Medulla oblongata (tissue), 1 donor: Measurements from ENCODE around the gene ITGB1.
"Not testable (repeated sequence)": the region's sequence is repeated elsewhere in the genome, so short reads cannot be mapped to it uniquely, and the experiment has no call there.

Experiments
- DNase-seq: peaks from one replicate; pipeline ENCODE4 v3.0.0-alpha.2; 2015; ENCODE audit errors: extremely low spot score

The ITGB1 gene

GRCh38 chr10:32958085-32959005 lies at the start of gene ITGB1:
TSS of gene ITGB1 (minus strand) at chr10:32958230. CDS start at chr10:32935558, 22,672 bp downstream.
- DNase-seq = peak; percentile 96

DNA sequence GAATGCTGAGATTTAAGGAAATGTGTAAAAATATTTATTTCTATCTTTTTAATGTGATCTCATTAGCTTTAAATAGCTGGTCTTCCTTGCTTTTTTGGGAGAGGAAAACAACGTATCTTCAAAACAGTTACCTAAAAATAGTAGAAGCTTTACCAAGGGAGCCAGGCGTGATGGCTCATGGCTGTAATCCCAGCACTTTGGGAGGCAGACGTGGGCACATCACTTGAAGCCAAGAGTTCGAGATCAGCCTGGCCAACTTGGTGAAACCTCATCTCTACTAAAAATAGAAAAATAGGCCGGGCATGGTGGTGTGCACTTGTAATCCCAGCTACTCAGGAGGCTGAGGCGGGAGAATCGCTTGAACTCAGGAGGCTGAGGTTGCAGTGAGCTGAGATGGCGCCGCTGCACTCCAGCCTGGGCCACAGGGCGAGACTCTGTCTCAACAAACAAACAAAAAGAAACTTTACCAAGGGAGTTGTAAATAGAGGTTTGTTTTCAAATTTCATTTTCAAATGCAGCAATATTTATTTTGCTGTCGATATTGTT lies 48.4 kb upstream of the ITGB1 start:
- DNase-seq = no peak

DNA sequence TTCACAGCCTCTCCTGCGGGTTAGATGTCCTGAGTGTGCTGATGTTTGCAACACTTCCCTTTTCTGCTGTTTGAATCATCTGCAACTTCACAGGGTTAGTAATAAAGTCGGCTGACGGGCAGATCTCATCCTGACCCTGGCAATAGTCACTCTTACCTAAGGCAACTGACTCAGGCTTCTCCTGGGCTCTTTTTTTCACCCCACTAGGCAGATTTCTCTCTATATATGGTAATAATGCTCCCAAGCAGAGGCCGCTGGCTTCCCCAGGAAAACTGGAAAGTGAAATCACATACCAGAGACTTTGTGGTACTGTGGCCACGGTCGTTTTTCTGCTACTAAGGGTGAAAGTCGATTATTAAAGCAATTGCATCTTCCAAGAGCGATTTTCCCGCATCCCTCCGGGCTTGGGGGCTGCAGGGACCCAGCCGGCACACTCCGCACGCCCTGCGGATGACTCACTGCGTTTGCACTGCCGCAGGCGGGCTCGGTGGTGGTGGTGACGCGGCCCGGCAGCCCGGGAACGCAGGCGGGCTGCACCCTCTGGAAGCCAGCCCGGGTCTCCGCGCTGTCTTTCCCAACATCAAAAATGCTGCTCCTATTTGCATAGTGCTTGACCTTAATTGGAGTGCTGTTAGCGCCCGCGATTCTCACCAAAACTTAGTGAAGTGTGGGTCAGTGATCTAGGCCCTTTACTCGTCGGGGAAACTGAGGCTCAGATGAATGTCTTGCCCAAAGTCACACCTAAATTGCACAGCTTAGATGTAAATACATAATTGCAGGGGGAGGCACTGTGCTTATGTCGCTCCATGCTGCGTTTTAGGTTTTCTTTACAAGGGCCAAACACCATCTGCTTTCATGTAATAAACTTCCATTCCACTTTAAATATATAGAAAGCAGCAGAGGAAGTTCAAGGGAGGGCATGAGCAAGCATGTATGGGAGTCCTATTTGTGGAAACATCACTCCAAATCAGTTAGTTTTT lies 47.6 kb upstream of the ITGB1 start:
- DNase-seq = peak; percentile 38

GRCh38 chr10:33001908-33002492 lies 44.0 kb upstream of the ITGB1 start:
- DNase-seq = no peak

DNA sequence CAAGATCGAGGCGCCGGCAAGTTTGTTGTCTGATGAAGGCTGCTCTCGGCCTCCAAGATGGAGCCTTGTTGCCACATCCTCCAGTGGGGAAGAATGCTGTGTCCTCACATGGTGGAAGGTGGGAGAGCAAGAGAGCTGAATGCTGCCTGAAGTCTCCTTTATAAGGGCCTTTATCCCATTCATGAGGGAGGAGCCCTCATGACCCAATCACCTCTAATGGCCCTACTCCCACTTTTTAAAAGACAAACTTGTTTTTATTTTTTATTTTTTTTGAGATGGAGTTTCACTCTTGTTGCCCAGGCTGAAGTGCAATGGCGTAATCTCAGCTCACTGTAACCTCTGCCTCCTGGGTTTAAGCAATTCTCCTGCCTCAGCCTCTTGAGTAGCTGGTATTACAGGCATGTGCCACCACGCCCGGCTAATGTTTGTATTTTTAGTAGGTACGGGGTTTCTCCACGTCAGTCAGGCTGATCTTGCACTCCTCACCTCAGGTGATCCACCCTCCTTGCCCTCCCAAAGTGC lies 40.1 kb upstream of the ITGB1 start:
- DNase-seq = not testable (repeated sequence)

DNA sequence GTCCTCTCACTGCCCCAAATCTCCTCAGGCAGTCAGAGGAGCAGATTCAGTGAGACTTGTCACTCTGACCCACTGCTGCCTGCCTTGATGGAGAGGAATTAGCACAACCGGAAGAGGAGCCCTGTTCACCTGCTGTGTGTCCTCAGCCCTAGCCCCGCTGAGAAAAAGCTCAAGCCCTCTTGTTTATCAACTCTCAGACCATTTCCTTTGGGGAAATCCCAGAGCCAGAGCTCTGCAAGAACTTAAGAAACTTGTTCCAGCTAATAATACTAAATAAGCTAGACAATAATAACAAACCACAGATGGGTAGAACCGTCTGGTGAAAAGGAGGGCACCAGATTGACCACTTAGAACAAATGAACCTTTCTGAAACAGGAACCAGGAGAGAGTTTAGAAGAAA lies 37.7 kb upstream of the ITGB1 start:
- no peak for DNase-seq

DNA sequence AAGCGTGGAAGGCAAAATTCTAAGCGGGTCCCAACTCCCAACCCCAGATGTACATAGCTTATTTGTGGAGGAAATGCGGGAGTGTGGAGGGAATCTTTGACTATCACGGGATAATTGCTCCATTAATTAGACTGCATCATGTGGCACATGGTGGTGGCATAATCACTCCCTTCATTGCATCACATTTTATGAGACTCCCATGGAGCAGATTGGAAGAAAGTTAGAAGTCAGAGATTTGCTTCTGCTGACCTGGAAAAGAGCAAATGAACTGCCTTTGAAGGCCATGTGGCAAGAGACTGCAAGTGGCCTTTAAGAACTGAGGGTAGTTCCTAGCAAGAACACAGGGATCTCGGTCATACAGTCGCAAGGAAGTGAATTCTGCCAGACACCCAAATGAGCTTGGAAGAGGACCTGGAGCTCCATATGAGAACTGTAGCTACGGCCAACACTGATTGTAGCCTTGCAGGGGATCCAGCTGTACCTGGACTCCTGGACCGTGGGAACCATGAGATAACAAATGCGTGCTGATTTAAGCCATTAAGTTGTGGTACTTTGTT lies 37.1 kb upstream of the ITGB1 start:
- DNase-seq = no peak

GRCh38 chr10:32994632-32995031 lies 36.6 kb upstream of the ITGB1 start:
- DNase-seq = not testable (repeated sequence)

DNA sequence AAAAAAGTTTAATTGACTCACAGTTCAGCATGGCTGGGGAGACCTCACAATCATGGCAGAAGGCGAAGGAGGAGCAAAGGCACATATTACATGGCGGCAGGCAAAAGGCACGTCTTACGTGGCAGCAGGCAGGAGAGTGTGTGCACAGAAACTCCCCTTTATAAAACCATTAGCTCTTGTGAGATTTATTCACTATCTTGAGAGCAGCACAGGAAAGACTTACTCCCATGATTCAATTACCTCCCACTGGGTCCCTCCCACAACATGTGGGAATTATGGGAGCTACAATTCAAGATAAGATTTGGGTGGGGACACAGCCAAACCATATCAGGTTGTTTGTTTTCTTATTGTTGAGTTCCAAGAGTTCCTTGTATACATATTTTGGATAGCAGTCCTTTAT lies 34.3 kb upstream of the ITGB1 start:
- DNase-seq = not testable (repeated sequence)

GRCh38 chr10:32990811-32991210 lies 32.8 kb upstream of the ITGB1 start:
- DNase-seq = no peak

- DNase-seq = no peak
Measured at GRCh38 chr10:32988604-32989003, 30.6 kb upstream of the ITGB1 start.

DNA sequence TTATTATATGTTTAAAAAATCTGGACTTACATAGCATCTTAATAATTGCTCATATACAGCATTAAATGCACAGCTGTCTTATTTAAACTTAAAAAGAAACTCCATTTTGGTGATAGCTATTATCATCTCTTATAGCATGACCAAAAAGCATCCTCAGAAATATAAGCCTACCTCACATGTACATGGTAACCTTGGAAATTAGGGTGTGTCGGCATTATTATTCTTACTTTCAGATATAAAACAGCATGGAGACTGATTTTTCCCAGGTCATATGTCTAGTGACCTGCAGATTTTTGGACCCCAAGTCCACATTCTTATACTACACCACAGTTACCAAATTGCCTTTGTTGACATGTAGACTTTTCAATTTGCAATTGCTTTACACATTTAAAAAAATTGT lies 29.1 kb upstream of the ITGB1 start:
- no peak for DNase-seq

GRCh38 chr10:32985775-32986350 lies 27.8 kb upstream of the ITGB1 start:
- DNase-seq = no peak

- no peak for DNase-seq
Measured at GRCh38 chr10:32985341-32985764, 27.3 kb upstream of the ITGB1 start.

- DNase-seq = no peak
Measured at GRCh38 chr10:32984003-32984600, 26.1 kb upstream of the ITGB1 start.

DNA sequence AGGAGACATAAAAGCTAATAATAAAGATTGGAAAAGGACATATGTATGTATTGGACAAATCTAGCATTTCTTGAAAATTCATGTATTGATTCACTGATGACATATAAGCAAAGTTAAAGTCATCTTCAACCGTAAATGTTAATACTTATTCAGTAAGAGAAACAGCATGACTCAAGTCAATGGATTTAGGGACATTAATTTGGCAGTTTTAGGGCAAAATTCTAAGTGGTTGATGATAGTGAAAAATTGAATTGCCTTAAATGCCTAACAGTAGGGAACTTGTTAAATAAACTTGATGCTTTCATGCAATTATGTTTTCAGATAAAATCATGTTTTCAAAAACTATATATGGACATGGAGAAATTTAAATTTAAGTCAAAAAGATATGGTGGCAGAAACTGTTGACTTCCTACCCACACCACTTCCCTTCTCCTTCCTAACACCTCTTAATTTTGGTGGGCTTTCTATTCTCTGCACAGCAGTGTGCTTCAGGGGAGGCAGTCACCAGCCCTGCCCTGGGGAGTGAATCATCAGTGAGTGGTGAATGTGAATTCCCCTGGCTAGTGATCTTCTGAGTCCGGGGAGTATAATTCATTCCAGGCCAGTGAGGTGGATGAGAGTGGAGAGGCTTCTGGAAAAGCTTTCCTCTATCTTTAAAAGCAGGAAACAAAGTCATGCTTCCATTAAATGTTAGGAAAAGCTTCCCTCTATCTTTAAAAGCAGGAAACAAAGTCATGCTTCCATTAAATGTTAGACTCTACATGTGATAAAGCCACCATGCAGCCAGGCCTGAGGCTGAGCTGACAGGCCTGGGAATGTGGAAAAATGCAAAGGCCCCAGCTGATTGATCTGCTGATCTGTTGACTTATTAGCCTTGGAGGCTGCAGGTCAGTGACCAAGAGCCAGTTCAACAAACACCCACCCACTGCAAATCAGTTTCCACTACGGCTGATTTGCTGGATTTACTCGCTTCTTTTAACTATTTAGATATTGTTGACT lies 25.2 kb upstream of the ITGB1 start:
- DNase-seq = no peak

GRCh38 chr10:32982293-32982709 lies 24.3 kb upstream of the ITGB1 start:
- DNase-seq = no peak

DNA sequence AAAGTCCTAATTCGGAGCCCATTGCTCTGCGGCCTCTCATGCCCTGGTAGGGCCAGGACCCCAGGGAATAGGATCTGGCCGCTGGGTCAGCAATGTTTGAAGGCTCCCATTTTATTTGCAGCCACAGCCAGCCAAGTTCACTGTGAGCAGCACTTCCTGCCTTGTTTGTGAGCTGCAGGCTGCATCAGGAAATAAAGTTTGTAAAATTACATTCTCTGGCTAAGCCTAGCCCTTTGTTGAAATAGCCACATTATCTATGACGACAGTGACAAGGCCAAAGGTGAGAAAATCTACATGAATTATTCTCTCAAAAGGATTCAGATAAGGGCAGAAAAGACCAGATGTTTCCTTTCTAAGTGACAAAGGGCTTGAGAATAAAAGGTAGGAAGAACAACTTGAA lies 23.7 kb upstream of the ITGB1 start:
- no peak for DNase-seq
